ENCODE measurements around the gene FBXL5.
A peak's percentile ranks its signal among the peaks of the same experiment; 100 is the strongest.
"Not testable (repeated sequence)": the region's sequence is repeated elsewhere in the genome, so short reads cannot be mapped to it uniquely, and the experiment has no call there.

Gene FBXL5

GRCh38 chr4:15636818-15637217 is 18.3 kb downstream of the FBXL5 start:
- Histone ChIP-seq H3K4me3 (ENCODE audit: low read depth, low read length) (no peak overlapping the region), H3K9me3 (ENCODE audit: control insufficient read depth, insufficient read depth, low read depth, low read length) (no peaks in the 10 kb centered on the region), H3K27ac (ENCODE audit: extremely low read depth, low read depth, low read length) (no peak overlapping the region), H3K36me3 (ENCODE audit: control insufficient read depth in 2 of 2, insufficient read depth in 1 of 2, low read length in 2 of 2) (peaks cover 13 to 57% of the 10 kb centered on the region in 2 experiments), H3K4me1 (ENCODE audit: control insufficient read depth, insufficient read depth, low read length) (no peaks in the 10 kb centered on the region)
- CTCF ChIA-PET = interaction anchor here (1.0 kb wide), 1 partner anchor 85 kb away, joined by 3 read pairs; no protein-coding TSS in a partner anchor
- POLR2A ChIA-PET = no interaction called here
- TF ChIP-seq SCRT2 (tag by site-specific recombination; IDR thresholded peaks at IDR 0.05) (0 out of 2 replicates have a peak, but pooled peaks have one; percentile 36), ZBTB21 (tag by site-specific recombination; IDR thresholded peaks at IDR 0.05) (no peak)

- H3K4me3 ChIP-seq (ENCODE audit: low read depth, low read length); H3K4me1 ChIP-seq (ENCODE audit: control insufficient read depth, insufficient read depth, low read length); H3K9me3 ChIP-seq (ENCODE audit: control insufficient read depth, insufficient read depth, low read depth, low read length); H3K27ac ChIP-seq (ENCODE audit: extremely low read depth, low read depth, low read length); POLR2A ChIA-PET; CTCF ChIA-PET: not testable (repeated sequence)
- TF ChIP-seq ZNF146 (tag by site-specific recombination; IDR thresholded peaks at IDR 0.05) = peak; percentile 66
- H3K36me3 ChIP-seq (ENCODE audit: control insufficient read depth in 2 of 2, insufficient read depth in 1 of 2, low read length in 2 of 2) = peaks cover 0 to 30% of the 10 kb centered on the region in 2 experiments; a peak in 1 of 3 replicates
These were observed 37.8 kb downstream of the FBXL5 start for GRCh38 chr4:15617407-15617806.

- H3K27ac ChIP-seq (ENCODE audit: extremely low read depth, low read depth, low read length); H3K4me3 ChIP-seq (ENCODE audit: low read depth, low read length); H3K4me1 ChIP-seq (ENCODE audit: control insufficient read depth, insufficient read depth, low read length); H3K9me3 ChIP-seq (ENCODE audit: control insufficient read depth, insufficient read depth, low read depth, low read length); POLR2A ChIA-PET; CTCF ChIA-PET: not testable (repeated sequence)
- peaks cover 0 to 24% of the 10 kb centered on the region in 2 experiments; a peak in 2 of 3 replicates for H3K36me3 ChIP-seq (ENCODE audit: control insufficient read depth in 2 of 2, insufficient read depth in 1 of 2, low read length in 2 of 2)
These were observed 40.3 kb downstream of the FBXL5 start for GRCh38 chr4:15614891-15615290.

GRCh38 chr4:15612136-15612535 is 43.0 kb downstream of the FBXL5 start:
- TF ChIP-seq ZNF707 (tag by site-specific recombination; IDR thresholded peaks at IDR 0.05) (no peak), ZNF692 (tag by site-specific recombination; IDR thresholded peaks at IDR 0.05) (no peak), SP3 (tag by site-specific recombination; IDR thresholded peaks at IDR 0.05) (no peak), ZNF211 (tag by site-specific recombination; IDR thresholded peaks at IDR 0.05; ENCODE audit: low read depth) (no peak), ZBTB6 (tag by site-specific recombination; IDR thresholded peaks at IDR 0.05) (no peak), WT1 (tag by site-specific recombination; IDR thresholded peaks at IDR 0.05) (no peak), ZNF501 (tag by site-specific recombination; IDR thresholded peaks at IDR 0.05) (no peak), RBAK (tag by site-specific recombination; IDR thresholded peaks at IDR 0.05) (no peak), CTCF (tag by site-specific recombination; IDR thresholded peaks at IDR 0.05) (no peak), ZFP37 (tag by site-specific recombination; IDR thresholded peaks at IDR 0.05) (no peak), ZSCAN16 (tag by site-specific recombination; IDR thresholded peaks at IDR 0.05) (no peak), ZNF521 (tag by site-specific recombination; IDR thresholded peaks at IDR 0.05) (no peak), ZBTB10 (tag by site-specific recombination; IDR thresholded peaks at IDR 0.05) (no peak), MEIS1 (CRISPR knock-in tag; IDR thresholded peaks at IDR 0.05; ENCODE audit: borderline replicate concordance) (no peak), ZNF48 (tag by site-specific recombination; IDR thresholded peaks at IDR 0.05) (no peak)
- Histone ChIP-seq H3K4me1 (ENCODE audit: control insufficient read depth, insufficient read depth, low read length) (no peaks in the 10 kb centered on the region), H3K27ac (ENCODE audit: extremely low read depth, low read depth, low read length) (no peak overlapping the region), H3K36me3 (ENCODE audit: control insufficient read depth in 2 of 2, insufficient read depth in 1 of 2, low read length in 2 of 2) (peaks cover 0 to 17% of the 10 kb centered on the region in 2 experiments; a peak in 2 of 3 replicates), H3K9me3 (ENCODE audit: control insufficient read depth, insufficient read depth, low read depth, low read length) (no peaks in the 10 kb centered on the region), H3K4me3 (ENCODE audit: low read depth, low read length) (no peak overlapping the region)
- CTCF ChIA-PET = no interaction called here
- POLR2A ChIA-PET = no interaction called here
